WTC11 (cell line): ENCODE results near the gene PDZD11. TPM values are rescaled to one million over a fixed set of nuclear protein-coding genes. Genes with fewer than 3 reads are reported as not detected.
A peak's percentile ranks its signal among the peaks of the same experiment; 100 is the strongest.

Experiments used
- ATAC-seq: fragments of 200-7000 bp; cut with Tn5 transposase; 2 replicates; pipeline ENCODE4 v1.10.0; 2021; ENCODE audit warnings: mild to moderate bottlenecking, moderate library complexity
- CTCF ChIA-PET: fragments of 300-600 bp; sonication (Branson Sonifier 250); formaldehyde crosslinking; loops from one replicate; lab custom pipeline; 2021; ENCODE audit warnings: antibody characterized with exemption; lab: Charles Lee
- POLR2A ChIA-PET: fragments of 350-600 bp; sonication (Branson Sonifier 250); formaldehyde crosslinking; loops from one replicate; lab custom pipeline; 2021; ENCODE audit warnings: antibody characterized with exemption; lab: Charles Lee
- DNase-seq: peaks from one replicate; pipeline ENCODE4 v3.0.0; 2021; ENCODE audit warnings: low spot score
- H3K27ac Mint-ChIP-seq: 2 replicates; pipeline ENCODE4 v1.8.0; 2021; ENCODE audit warnings: mixed read lengths
- H3K27me3 Mint-ChIP-seq: 2 replicates; pipeline ENCODE4 v1.8.0; 2021; ENCODE audit warnings: low read depth, mild to moderate bottlenecking, moderate library complexity, mixed read lengths
- H3K36me3 Mint-ChIP-seq: 2 replicates; pipeline ENCODE4 v1.8.0; 2021; ENCODE audit warnings: mixed read lengths
- H3K4me1 Mint-ChIP-seq: 2 replicates; pipeline ENCODE4 v1.8.0; 2022; ENCODE audit warnings: mixed read lengths
- H3K4me3 Mint-ChIP-seq: 2 replicates; pipeline ENCODE4 v1.8.0; 2021; ENCODE audit warnings: mild to moderate bottlenecking, moderate library complexity, mixed read lengths
- H3K9me3 Mint-ChIP-seq: 2 replicates; pipeline ENCODE4 v1.8.0; 2021; ENCODE audit warnings: mixed read lengths
- AFF4 ChIP-seq: sonication (generic); formaldehyde crosslinking; IDR thresholded peaks from 2 replicates; pipeline ENCODE4 v1.8.1; 2023; ENCODE audit warnings: mild to moderate bottlenecking, missing genetic modification reagents, borderline replicate concordance
- AR ChIP-seq: fragments of 250-450 bp; sonication (Bioruptor Pico); IDR thresholded peaks from 2 replicates; pipeline ENCODE4 v1.9.0; 2021; ENCODE audit warnings: mild to moderate bottlenecking
- ATF6 ChIP-seq: sonication (generic); formaldehyde crosslinking; IDR thresholded peaks from 2 replicates; pipeline ENCODE4 v1.8.1; 2023; ENCODE audit warnings: mild to moderate bottlenecking, missing genetic modification reagents
- ERG ChIP-seq: fragments of 250-450 bp; sonication (Bioruptor Pico); IDR thresholded peaks from 2 replicates; pipeline ENCODE4 v1.8.0; 2021; ENCODE audit warnings: mild to moderate bottlenecking
- ESRRA ChIP-seq: sonication (generic); formaldehyde crosslinking; IDR thresholded peaks from 2 replicates; pipeline ENCODE4 v1.8.1; 2022; ENCODE audit warnings: mild to moderate bottlenecking, missing genetic modification reagents, borderline replicate concordance
- ETV6 ChIP-seq: sonication (generic); formaldehyde crosslinking; IDR thresholded peaks from 2 replicates; pipeline ENCODE4 v1.8.1; 2022; ENCODE audit warnings: mild to moderate bottlenecking, missing genetic modification reagents
- FOXP4 ChIP-seq: sonication (generic); formaldehyde crosslinking; IDR thresholded peaks from 2 replicates; pipeline ENCODE4 v1.8.0; 2022; ENCODE audit warnings: mild to moderate bottlenecking, missing genetic modification reagents
- GTF2I ChIP-seq: fragments of 250-450 bp; sonication (Bioruptor Pico); conservative IDR thresholded peaks from 2 replicates; pipeline ENCODE4 v1.4.0; 2021; ENCODE audit warnings: mild to moderate bottlenecking
- JUN ChIP-seq: sonication (generic); formaldehyde crosslinking; IDR thresholded peaks from 2 replicates; pipeline ENCODE4 v1.8.0; 2023; ENCODE audit warnings: mild to moderate bottlenecking, missing genetic modification reagents
- NR1H2 ChIP-seq: sonication (generic); formaldehyde crosslinking; IDR thresholded peaks from 2 replicates; pipeline ENCODE4 v1.9.0; 2021; ENCODE audit warnings: mild to moderate bottlenecking, moderate library complexity, missing genetic modification reagents
- OVOL2 ChIP-seq: fragments of 250-450 bp; sonication (Bioruptor Pico); IDR thresholded peaks from 2 replicates; pipeline ENCODE4 v1.9.0; 2021; ENCODE audit warnings: mild to moderate bottlenecking, borderline replicate concordance
- RORB ChIP-seq: fragments of 250-450 bp; sonication (Bioruptor Pico); IDR thresholded peaks from 2 replicates; pipeline ENCODE4 v1.9.0; 2021; ENCODE audit warnings: mild to moderate bottlenecking
- ZNF232 ChIP-seq: sonication (generic); formaldehyde crosslinking; IDR thresholded peaks from 2 replicates; pipeline ENCODE4 v1.8.0; 2022; ENCODE audit warnings: mild to moderate bottlenecking, missing genetic modification reagents
- ZNF263 ChIP-seq: sonication (generic); formaldehyde crosslinking; IDR thresholded peaks from 2 replicates; pipeline ENCODE4 v1.8.1; 2022; ENCODE audit warnings: low read depth, mild to moderate bottlenecking, moderate library complexity, missing genetic modification reagents
- ZNF532 ChIP-seq: fragments of 250-450 bp; sonication (Bioruptor Pico); IDR thresholded peaks from 2 replicates; pipeline ENCODE4 v1.9.0; 2021; ENCODE audit warnings: mild to moderate bottlenecking, borderline replicate concordance
- total RNA-seq: library from RNA; stranded (reverse); gene quantifications from 3 replicates; pipeline ENCODE4 v1.2.3, GENCODE V29; 2021

Gene PDZD11
- total RNA-seq, 1 experiment from 2014 or later = 27.8 TPM

- H3K4me1 Mint-ChIP-seq = peaks cover 25% of the 10 kb centered on the region
- ChIA-PET CTCF (no interaction called here), POLR2A (no interaction called here)
- no peak overlapping the region for H3K4me3 Mint-ChIP-seq
- no peak for DNase-seq
- H3K36me3 Mint-ChIP-seq = no peaks in the 10 kb centered on the region
- no peaks in the 10 kb centered on the region; the same call in 1 of the 2 replicates for H3K27me3 Mint-ChIP-seq
- H3K27ac Mint-ChIP-seq = no peak overlapping the region
- no peaks in the 10 kb centered on the region; the same call in 1 of the 2 replicates for H3K9me3 Mint-ChIP-seq
- no peak for ATAC-seq
- no peak for TF ChIP-seq ZNF532
- no peak for TF ChIP-seq OVOL2
- no peak for TF ChIP-seq ZNF232 (CRISPR knock-in tag)
- no peak for TF ChIP-seq ESRRA (CRISPR knock-in tag)
- no peak for TF ChIP-seq JUN (CRISPR knock-in tag)
- no peak for TF ChIP-seq ERG (CRISPR knock-in tag)
- TF ChIP-seq ATF6 (CRISPR knock-in tag) = no peak
- TF ChIP-seq GTF2I = no peak
- TF ChIP-seq AR (CRISPR knock-in tag) = no peak
- no peak for TF ChIP-seq ETV6 (CRISPR knock-in tag)
- TF ChIP-seq NR1H2 (CRISPR knock-in tag) = no peak
- no peak for TF ChIP-seq FOXP4 (CRISPR knock-in tag)
Measured at GRCh38 chrX:70254909-70255308, 34.8 kb downstream of the PDZD11 start.

GRCh38 chrX:70254063-70254400 lies 35.7 kb downstream of the PDZD11 start:
- Mint-ChIP-seq H3K4me1 (peaks cover 25% of the 10 kb centered on the region), H3K27me3 (no peaks in the 10 kb centered on the region; the same call in 1 of the 2 replicates), H3K27ac (peak overlapping the region; percentile 54), H3K9me3 (no peaks in the 10 kb centered on the region; the same call in 1 of the 2 replicates), H3K4me3 (no peak overlapping the region), H3K36me3 (no peaks in the 10 kb centered on the region)
- TF ChIP-seq RORB (CRISPR knock-in tag) (no peak), ZNF263 (CRISPR knock-in tag) (no peak), AFF4 (CRISPR knock-in tag) (no peak)
- CTCF ChIA-PET = interaction anchor here (1.6 kb wide), 1 partner anchor 9 kb away, joined by 5 read pairs; no protein-coding TSS in a partner anchor
- POLR2A ChIA-PET = no interaction called here
- DNase-seq (no peak), ATAC-seq (no peak)
